Measurements from ENCODE around the gene ANKHD1. TPM values are rescaled to one million over a fixed set of nuclear protein-coding genes. Genes with fewer than 3 reads are reported as not detected.

The ANKHD1 gene
- total RNA-seq, 1 donor from 2014 or later: 120 TPM

GRCh38 chr5:140587495-140587894, 185.9 kb downstream of the ANKHD1 start:
- intact Hi-C loops (cut with DNase I): no loop called here
- Histone ChIP-seq H3K4me1 (peaks cover 17% of the 10 kb centered on the region), H3K27ac (no peak overlapping the region), H3K9me3 (no peaks in the 10 kb centered on the region), H3K4me3 (no peak overlapping the region), H3K36me3 (no peaks in the 10 kb centered on the region), H3K27me3 (no peaks in the 10 kb centered on the region)
- no peak for TF ChIP-seq CTCF (IDR thresholded peaks at IDR 0.05)
- no peak for ATAC-seq
- no peak for DNase-seq

GRCh38 chr5:140588311-140589070, 186.9 kb downstream of the ANKHD1 start:
- TF ChIP-seq CTCF (IDR thresholded peaks at IDR 0.05): no peak

More at GRCh38 chr5:140588311-140589070, 186.9 kb downstream of the ANKHD1 start:
- no peaks in the 10 kb centered on the region for H3K27me3 ChIP-seq
- H3K27ac ChIP-seq: peak overlapping the region; percentile 62
- no peaks in the 10 kb centered on the region for H3K36me3 ChIP-seq
- no peak overlapping the region for H3K4me3 ChIP-seq
- H3K4me1 ChIP-seq: peaks cover 17% of the 10 kb centered on the region
- ATAC-seq: no peak
- intact Hi-C loops (cut with DNase I): no loop called here
- no peaks in the 10 kb centered on the region for H3K9me3 ChIP-seq
- no peak for DNase-seq

Small RNA genes within 50 kb of the gene (microRNA-seq; reads per million reads assigned to microRNA genes)
- not detected for gene MIR6831 (ENCODE audit: borderline microRNAs expressed)

Other genes starting within 250 kb of the ANKHD1 start
- 85.1 TPM for gene CYSTM1, start 226.6 kb upstream of the ANKHD1 start, total RNA-seq
- 54.0 TPM for gene PFDN1, start 98.7 kb upstream of the ANKHD1 start, total RNA-seq
- 44.3 TPM for gene HBEGF, start 55.2 kb upstream of the ANKHD1 start, total RNA-seq
- 0.23 TPM for gene SLC4A9, start 41.6 kb upstream of the ANKHD1 start, total RNA-seq
- 21.4 TPM for gene EIF4EBP3, start 145.8 kb downstream of the ANKHD1 start, total RNA-seq
- gene SRA1, start 155.6 kb downstream of the ANKHD1 start, total RNA-seq: 19.4 TPM
- 25.8 TPM for gene APBB3, start 162.8 kb downstream of the ANKHD1 start, total RNA-seq
- gene SLC35A4, start 163.0 kb downstream of the ANKHD1 start, total RNA-seq: 89.4 TPM
- gene CD14, start 231.3 kb downstream of the ANKHD1 start, total RNA-seq: 127 TPM
- 10.7 TPM for gene TMCO6, start 237.6 kb downstream of the ANKHD1 start, total RNA-seq
- 47.2 TPM for gene NDUFA2, start 245.8 kb downstream of the ANKHD1 start, total RNA-seq
- gene IK, start 246.0 kb downstream of the ANKHD1 start, total RNA-seq: 63.5 TPM